NCI-H146 (cell line): ENCODE measurements around the gene AOPEP.
A peak's percentile ranks its signal among the peaks of the same experiment; 100 is the strongest.

Source experiments
- DNase-seq: peaks from one replicate; lab custom pipeline; 2025; lab: John Stamatoyannopoulos, UW

AOPEP gene

DNA sequence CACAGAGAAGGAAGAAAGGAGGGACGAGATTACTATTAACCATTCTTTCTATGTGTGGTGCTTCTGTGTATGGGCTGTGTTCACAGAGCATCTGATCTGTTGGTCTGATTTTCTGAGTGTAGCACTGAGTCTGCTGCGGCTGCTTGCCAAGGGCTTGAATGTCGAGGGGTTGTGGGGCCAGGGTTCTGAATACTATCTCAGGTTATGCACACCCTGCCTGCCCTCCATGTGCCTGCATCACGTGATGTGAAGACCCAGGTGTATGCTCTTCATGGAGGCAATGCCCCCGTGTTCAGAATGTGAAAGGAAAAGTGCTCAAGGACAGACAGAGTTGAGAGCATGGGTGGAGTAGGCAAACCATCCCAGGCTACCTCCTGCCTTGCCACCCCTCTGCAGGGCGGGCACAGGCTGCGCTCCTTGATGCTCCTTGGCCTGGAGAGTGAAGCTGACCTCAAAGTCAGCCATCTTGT, 336.1 kb downstream of the AOPEP start:
- DNase-seq, result no peak

DNA sequence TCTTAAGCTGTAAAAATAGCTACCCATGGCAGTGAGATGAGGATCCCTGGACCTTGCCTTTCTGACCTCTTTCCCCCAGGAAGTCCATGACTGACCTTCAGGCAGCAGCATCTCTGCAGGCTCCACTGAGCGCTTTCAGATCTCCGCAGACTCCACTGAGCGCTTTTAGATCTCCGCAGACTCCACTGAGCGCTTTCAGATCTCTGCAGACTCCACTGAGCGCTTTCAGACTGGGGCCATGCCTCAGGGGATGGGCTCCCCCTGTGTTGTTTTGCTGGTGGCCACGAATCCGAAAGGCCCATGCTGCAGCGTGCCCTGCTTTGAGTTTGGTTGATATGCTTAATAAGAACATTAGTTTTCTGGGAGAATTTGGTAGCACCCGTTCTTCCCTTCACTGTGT, 336.8 kb downstream of the AOPEP start:
- no peak for DNase-seq

DNA sequence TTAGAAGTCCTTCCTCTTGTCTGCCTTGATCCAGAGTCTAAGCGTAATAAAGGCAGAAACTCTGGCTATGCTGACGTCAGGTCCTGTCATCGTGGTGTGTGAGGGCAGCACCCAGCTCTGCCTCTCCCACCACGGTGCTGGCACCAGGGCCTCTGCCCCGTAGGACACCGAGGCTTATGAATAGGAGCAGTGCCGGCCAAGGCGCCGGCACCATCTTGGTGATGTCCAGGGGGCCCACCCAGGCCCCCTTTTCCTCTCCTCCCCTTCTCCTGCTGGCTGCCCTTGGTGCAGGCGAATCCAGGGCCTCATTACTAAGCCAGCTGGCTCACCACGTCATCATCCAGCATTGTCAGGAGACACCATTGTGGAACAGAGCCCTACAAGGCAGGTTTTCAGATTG, 338.7 kb downstream of the AOPEP start:
- DNase-seq, result no peak

DNA sequence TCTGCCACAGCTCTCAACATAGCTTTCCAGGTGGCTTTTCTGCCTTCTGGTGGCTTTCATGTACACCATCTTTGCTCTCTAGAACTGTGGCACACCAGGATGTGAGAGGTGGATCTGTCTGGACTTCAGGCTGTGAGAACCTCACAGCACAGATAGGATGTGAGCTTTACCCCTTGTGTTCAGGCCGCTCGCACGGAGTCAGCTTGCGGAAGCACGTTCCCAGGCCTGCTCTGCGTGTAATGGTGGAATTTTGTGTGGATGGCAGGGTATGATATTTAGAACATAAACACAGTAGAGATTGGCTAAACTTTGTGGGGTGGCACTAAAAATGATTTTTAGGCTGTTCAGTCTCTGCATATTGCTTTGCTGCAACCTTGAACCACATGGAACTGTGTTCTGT, 340.6 kb downstream of the AOPEP start:
- no peak for DNase-seq

DNA sequence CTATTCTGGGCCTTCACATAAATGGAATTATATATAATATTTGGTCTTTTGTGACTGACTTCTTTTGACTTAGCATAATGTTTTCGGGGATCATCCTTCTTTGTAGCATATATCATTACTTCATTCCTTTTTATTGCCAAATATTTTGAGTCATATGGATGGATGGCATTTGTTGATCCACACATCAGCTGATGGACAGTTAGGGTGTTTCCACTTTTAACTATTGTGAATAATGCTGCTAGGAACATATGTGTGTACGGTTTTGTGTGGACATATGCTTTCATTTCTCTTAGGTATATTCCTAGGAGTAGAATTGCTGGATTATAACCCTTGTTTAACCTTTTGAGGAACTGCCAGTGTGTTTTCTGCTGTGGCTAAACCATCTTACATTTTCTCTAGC, 341.4 kb downstream of the AOPEP start:
- no peak for DNase-seq

DNA sequence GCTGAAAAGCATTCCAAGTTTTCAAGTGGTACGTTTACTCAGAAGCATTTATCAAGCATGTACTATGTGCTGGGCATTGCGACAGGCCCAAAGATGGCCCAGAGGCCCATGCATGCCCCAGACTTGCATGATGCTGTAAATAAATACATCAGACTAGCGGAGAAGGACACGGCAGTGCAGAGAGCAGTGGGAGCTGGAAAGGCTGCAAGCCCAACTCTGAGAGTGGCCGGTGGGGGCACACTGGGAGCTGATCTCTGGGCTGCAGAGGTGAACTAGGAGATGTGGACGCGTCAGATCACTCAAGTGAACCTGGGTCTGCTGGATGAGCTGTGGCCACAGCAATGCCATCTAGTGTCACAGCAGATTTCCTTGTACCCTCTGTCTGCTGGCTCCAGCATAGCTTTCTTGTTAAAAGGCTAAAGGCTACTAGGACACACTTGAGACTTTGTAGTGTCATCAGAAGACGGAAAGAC, 344.1 kb downstream of the AOPEP start:
- no peak for DNase-seq

DNA sequence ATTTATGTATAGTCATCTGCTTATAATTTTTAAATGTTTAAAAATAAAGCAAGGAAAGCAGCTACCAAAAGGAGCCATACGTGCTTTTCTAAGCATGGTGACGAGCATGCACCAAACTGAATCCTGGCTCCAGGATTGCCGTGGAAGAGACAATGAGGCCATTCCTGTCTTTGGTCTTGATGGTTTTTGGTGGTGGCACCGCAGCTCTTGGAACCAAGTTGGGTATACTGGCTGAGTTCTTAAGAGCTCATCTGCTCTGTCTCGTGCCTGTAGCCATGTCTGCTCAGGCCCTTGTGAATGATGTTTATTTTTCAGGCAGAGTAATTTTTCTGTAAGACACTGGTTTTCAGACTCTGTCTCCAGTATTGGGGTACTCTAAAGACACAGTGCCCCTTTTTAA, 345.0 kb downstream of the AOPEP start:
- no peak for DNase-seq

DNA sequence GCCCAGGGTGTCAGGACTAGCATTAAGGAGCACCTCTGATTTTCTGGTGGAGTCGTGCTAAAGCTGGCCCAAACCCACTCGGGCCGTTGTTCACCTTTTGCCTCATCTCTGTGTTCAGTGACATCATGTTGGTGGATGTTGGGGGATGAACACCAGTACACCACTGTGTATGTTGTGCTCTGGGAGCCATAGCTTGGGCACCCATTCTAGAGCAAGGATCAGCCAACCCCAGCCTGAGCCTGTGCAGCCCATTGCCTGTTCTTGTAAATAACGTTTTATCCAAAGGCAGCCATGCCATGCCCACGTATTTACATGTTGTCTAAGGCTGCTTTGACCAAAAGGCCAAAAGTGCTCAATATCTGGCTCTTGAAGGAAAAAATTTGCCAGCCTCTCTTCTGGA, 345.4 kb downstream of the AOPEP start:
- no peak for DNase-seq

DNA sequence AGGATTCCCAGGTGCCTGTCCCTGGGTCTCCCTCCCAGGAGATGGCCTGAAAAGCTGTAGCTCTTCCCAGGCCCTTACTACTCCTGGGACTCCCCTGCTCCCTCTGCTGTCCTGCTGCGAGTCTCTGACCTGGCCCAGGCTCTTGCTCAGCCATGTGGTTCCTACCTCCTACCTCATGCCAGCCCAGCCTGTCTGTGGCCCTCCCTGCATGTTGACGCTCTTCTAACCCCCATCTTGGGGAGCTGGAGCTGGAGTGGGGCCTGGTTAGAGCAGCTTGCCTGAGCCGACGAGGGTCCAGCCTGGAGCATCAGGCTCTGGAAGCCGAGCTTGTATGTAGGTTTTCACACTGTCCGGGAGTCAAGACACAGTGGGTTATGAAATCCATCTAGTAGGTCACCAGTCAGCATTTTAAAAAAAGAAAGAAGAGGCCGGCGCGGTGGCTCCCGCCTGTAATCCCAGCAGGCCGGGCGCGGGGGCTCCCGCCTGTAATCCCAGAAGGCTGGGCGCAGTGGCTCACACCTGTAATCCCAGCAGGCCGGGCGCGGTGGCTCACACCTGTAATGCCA, 346.6 kb downstream of the AOPEP start:
- DNase-seq, result no peak

DNA sequence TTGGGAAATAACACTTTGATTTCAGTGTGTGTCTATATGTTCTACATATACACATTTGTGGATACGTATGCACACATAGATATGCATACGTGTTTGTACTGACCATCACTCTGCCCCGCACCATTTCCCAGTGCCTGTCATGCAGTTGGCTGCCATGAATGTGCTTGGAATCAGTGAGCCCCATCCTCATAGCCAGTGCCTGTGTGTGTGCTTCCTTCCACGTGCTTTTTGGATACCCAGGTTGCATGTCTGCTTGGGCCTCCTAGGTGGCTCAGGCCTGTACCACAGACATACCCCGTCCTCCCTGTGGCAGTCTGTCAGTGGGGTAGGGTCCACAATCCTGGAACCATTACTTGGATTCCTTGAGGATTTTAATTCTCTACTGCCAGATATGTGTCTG, 347.4 kb downstream of the AOPEP start:
- no peak for DNase-seq

DNA sequence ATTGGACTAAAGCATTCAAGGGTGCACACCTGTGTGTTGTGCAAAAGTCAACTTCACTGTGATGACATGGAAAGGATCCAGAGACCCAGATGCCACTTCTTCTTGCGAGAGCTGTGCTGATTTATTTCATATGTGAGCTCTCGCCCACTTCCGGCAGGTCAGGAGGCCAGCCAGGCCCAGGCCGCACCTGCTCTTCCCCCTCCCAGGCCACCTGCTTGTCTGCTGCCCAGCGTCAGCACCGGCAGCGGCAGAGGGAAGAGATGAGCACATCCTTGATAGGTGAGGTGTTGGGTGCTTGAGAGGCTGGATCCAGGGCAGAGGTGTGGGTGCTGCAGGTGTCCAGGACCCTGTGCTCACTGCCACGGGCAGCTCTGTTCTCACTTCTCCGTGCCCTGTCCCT, 348.1 kb downstream of the AOPEP start:
- DNase-seq, result peak; percentile 85

DNA sequence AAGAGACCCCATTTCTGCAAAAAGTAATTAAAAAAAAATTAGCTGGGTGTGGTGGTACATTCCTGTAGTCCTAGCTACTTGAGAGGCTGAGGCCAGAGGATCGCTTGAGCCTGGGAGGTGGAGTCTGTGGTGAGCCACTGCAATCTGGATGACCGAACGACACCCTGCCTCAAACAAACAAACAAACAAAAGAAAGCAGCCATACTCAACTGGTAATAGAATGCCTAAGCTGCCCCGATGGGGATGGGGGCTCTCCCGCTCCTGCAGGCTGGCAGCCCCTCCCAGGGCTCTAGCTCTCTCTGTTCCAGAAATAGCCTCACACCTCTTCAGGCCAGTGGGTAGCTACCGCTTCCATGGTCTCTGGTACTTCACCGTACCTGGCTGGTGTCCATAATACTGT, 349.2 kb downstream of the AOPEP start:
- DNase-seq, result no peak

DNA sequence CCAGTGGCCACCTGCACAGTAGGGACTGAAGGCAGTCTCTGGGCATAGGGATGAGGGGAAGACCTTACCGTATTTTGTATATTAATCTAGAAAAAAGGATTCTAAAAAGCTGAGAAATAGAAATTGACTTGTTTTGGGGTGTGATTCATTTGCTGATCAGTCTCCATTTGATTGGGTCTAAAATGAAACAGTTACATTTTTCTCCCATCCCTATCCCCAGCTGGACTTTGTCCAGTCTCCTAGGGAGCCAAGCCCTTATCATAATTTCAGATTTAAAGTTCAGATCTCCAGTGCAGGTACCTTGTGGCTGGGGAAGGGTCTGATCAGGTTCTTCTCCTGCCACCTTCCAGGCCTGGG, 350.2 kb downstream of the AOPEP start:
- no peak for DNase-seq

DNA sequence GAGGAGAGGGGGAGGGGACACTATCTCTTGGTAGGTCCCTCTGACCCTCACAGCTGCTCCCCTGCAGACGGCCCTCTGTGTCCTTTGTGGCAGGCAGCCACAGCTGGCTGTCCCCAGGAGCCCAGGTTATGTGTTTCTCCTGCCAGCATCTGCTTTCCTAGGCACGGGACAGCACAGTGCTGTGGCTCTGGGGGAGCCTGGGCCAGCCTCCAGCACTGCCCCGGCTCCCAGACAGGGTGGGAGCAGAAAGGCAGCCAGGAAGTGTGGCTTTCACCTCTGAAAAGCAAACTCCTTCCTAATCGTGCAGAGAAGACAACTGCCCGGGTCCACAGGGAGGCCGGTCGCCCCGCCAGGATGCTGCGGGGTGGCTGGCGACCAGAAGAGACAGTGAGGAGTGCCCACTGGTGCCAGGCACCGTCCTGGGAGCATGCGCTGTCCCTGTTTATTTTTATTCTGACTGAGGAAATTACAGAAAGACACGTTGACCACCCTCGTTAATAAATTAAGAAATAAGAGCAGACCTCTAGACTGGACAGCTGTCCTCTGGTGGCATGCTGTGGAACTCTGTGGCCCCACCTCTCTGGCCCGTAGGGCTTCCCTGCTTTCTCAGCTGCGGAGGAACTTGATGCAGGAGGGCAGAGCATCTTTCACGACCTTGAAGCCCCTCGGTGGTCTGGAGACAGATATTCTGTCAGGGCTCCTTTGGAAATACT, 350.7 kb downstream of the AOPEP start:
- no peak for DNase-seq

DNA sequence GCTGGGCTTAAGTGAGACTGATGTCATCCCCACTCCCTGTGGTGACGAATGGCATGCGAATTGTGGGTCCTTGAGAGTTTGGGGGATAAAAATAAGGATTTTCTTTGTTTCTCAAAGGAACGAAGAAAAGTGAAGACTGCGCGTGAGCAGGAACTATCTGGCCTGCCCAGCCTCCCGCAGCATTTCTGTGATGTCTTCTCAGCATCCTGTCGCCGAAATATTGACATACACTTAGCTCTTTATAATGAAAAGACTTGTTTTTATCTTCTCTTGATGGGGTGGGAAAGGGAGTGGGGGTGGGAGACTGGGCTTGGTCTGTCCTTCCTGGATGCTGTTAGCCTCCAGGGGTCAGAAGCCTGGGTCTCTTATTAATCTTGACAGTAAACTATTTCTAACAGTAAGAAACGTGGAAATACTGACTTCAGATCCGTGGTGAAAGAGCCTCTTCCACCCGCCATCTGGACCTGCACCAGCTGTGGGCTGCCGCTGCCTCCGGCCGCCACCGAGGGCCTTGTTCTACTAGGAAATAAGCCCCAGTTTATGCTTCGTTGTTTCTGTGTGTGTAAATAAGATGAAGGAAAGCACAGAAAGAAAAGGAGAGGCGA, 351.4 kb downstream of the AOPEP start:
- no peak for DNase-seq

DNA sequence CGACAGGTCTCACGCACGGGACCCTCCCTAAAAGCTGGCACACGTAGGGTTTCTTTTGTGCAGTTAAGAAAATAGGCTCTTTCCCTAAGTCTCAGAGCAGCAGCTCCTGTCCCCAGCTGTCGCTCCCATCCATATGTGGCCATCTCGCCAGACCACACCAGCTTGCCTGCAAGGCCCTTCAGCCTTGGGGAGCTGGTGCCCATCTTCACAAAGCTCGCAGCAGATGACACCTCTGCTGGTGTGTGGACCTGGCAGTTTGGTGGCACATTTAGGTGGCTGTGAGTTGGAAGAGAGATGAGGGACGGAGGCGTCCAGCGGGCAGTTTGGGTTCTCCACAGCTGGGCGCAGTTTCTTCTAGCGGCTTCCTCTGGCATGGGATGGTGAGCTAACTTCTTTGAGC, 352.0 kb downstream of the AOPEP start:
- no peak for DNase-seq

DNA sequence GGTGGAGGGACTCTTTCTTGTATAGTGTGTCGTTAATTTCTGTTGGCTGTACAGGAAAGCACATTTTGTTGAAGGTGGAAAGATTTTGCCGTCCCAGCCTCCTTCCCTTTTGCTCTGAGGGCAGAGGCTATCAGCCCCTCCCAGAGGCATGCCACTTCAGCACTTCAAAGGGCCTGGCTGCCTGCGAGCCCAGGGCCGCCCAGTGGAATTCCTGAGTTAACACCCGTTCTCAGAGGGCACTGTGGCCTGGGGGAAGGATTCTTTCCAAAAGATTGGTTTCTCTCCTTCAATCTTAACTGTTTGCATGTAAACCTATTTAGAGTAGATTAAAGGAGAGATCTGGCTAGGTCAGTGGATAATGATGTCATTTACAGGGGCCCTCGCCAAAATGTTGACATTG, 352.4 kb downstream of the AOPEP start:
- no peak for DNase-seq

DNA sequence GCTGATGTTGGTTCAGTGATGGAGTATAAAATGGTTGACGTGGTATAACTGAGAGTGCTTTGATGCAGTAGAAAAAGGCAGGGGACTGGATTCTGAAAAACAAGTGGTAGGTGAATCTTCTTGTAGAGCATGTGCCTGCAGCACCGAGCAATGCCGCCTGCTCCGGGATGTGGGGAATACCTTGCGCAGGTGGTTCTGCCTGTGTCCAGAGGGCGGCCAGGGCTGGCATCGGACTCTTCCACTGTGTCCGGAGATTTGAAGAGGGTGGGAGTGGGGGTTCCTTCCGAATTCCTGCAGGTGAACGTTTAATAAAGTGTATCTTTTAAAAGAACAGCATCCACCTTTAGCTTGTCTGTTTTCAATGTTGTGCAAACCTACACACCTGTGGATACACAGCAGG, 353.0 kb downstream of the AOPEP start:
- DNase-seq, result no peak

DNA sequence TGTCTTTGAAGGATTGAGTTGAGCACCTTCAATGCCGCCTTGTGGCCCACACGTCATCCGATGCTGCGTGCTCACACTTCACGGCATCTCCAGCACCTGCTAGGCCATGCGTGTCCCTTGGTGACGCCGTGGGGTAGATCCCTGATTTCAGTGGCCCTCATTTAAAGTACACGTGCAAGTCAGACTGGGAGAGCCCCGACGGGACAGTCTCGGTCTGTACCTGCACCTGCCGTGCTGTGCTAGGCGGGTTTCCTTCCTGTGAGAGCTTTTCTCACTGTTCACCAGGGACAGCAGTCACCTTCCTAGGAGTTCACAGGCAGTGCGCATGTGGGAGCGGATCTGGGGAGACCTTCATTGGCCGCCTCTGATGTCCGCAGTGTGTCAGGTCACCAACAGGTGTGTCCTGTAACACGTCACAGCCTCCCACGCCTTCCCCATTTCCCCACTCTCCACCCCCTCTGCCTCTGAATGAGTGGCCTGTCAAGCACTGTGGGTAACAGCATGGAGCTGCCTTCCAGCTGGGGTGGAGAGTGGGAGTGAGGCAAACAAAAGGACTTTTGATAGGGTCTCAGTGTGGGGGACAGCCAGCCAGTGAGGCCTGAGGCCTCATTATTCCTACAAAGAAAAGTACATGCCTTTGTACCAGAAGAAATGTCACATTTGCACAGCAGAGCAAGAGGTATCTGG, 354.6 kb downstream of the AOPEP start:
- no peak for DNase-seq

DNA sequence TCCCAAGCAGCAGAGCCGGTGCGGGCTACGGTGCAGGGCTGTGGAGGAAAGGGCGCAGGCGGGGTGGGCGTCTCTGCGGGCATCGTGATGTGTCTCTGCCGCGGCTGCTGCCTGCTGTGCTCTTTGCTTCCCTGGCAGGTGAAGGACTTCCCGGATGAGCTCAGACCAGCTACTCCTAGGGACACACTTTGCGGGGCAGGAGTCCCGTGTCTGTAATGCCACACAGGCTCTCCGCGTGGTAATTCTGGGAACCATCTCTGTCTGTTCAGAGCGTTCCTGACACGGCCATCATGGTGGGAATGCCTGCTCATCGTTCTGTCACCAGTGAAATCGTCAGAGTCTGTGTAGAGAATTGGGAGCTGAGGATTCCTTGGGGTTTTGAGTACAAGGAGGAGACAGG, 355.5 kb downstream of the AOPEP start:
- DNase-seq, result no peak

DNA sequence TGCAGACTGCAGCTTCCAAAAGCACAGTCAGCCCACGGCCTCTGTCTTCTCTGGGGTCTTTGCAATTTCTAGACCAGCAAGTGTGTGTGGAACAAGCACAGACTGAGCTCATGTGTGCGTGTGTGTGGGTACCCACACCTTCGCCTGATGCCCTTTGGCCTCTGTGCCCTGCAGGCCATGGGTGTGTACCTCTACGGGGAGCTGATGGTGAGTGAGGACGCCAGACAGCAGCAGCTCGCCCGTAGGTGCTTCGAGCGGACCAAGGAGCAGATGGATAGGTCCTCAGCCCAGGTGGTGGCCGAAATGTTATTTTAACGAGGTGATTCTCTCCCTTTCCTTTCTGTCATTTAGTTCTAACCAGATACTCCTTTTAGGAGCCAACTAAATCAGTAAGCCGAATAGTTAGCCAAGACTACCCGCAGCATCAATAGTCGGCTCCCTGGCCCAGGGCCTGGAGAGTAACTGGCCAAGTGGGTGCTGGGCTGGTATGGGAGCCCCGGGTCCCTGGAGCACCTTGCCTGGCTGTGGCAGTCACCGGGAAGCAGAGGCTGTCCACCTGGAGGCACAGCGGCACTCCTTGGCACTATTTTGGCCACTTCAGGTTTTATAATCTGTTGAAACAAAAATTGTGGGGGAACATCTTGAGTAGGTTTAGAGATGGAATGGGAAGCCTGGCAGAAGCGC, 356.0 kb downstream of the AOPEP start:
- DNase-seq, result no peak

DNA sequence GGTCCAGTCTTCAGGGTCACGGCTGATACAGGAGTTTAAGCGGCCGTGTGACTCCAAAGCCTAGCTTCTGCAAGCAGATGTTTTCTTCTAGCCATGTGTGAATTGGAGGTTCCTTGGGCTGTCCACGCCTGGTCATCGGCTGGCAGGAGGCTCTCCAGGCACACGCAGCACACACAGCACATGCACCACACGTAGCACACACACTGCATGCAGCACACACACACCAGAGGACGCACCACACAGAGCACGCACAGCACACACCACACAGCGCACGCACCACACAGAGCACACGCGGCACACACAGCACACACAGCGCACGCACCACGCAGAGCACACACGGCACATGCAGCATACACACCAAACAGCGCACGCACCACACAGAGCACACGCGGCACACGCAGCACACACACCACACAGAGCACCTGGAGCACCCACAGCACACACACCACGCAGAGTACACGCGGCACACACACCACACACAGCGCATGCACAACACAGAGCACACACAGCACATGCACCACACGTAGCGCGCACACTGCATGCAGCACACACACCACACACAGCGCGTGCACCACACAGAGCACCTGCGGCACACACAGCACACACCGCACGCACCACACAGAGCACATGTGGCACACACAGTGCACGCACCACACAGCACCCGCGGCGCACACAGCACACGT, 356.7 kb downstream of the AOPEP start:
- no peak for DNase-seq
